GM18505 (cell line): Measurements from ENCODE around the gene TMEM255A.
A peak's percentile ranks its signal among the peaks of the same experiment; 100 is the strongest.

Experiments
- ATAC-seq: cut with Tn5 transposase; IDR thresholded peaks from one replicate; pipeline ENCODE4 v1.9.1; 2021; ENCODE audit not compliant: unreplicated experiment
- POLR2A ChIP-seq: IDR thresholded peaks from 4 replicates; pipeline ENCODE4 v1.6.1; 2011; ENCODE audit warnings: borderline replicate concordance; ENCODE audit not compliant: insufficient read depth, insufficient read length; ENCODE audit errors: extremely low read depth

TMEM255A gene

GRCh38 chrX:120269373-120270035 is 41.8 kb downstream of the TMEM255A start:
- TF ChIP-seq POLR2A, result no peak
- ATAC-seq, result no peak

- ATAC-seq, result no peak
These were observed 46.9 kb downstream of the TMEM255A start for GRCh38 chrX:120264341-120264740.

GRCh38 chrX:120262859-120263708 is 48.2 kb downstream of the TMEM255A start:
- no peak for TF ChIP-seq POLR2A
- ATAC-seq, result no peak

More at GRCh38 chrX:120264341-120264740, 46.9 kb downstream of the TMEM255A start:
- TF ChIP-seq POLR2A, result no peak

GRCh38 chrX:120260369-120260768 is 50.9 kb downstream of the TMEM255A start:
- no peak for ATAC-seq

GRCh38 chrX:120253784-120254183 is 57.5 kb downstream of the TMEM255A start:
- no peak for ATAC-seq
- TF ChIP-seq POLR2A, result no peak

More at GRCh38 chrX:120260369-120260768, 50.9 kb downstream of the TMEM255A start:
- no peak for TF ChIP-seq POLR2A

- ATAC-seq, result no peak
- no peak for TF ChIP-seq POLR2A
These were observed 59.7 kb downstream of the TMEM255A start for GRCh38 chrX:120251471-120252011.

- ATAC-seq, result peak; percentile 98
- TF ChIP-seq POLR2A, result peak; percentile 53
These were observed 60.6 kb downstream of the TMEM255A start, which contains the start of gene ZBTB33 for GRCh38 chrX:120250522-120251271. TSS of gene ZBTB33 (plus strand) at chrX:120250812. CDS start at chrX:120253416, 2,604 bp downstream.

- peak; percentile 37 for TF ChIP-seq POLR2A
- peak; percentile 72 for ATAC-seq
These were observed 66.3 kb downstream of the TMEM255A start for GRCh38 chrX:120244735-120245498.

- TF ChIP-seq POLR2A, result no peak
- ATAC-seq, result no peak
These were observed 66.9 kb downstream of the TMEM255A start for GRCh38 chrX:120244395-120244734.

GRCh38 chrX:120242813-120243212 is 68.4 kb downstream of the TMEM255A start:
- no peak for TF ChIP-seq POLR2A
- ATAC-seq, result no peak

- TF ChIP-seq POLR2A, result no peak
- no peak for ATAC-seq
These were observed 72.3 kb downstream of the TMEM255A start for GRCh38 chrX:120238933-120239332.

GRCh38 chrX:120236687-120237479 is 74.4 kb downstream of the TMEM255A start:
- no peak for ATAC-seq
- TF ChIP-seq POLR2A, result no peak
